Measurements from ENCODE around the gene RGS1.

The RGS1 gene

GRCh38 chr1:192589813-192590212, 14.2 kb downstream of the RGS1 start:
- no peak overlapping the region for H3K4me3 ChIP-seq (ENCODE audit: low read depth in 1 of 2, low read length in 2 of 2)
- peaks cover 0 to 3% of the 10 kb centered on the region in 2 donors for H3K4me1 ChIP-seq (ENCODE audit: control insufficient read depth in 1 of 2, insufficient read depth in 2 of 2, low read length in 2 of 2)
- H3K36me3 ChIP-seq (ENCODE audit: control insufficient read depth in 1 of 2, insufficient read depth in 2 of 2, low read length in 2 of 2): no peaks in the 10 kb centered on the region
- no peaks in the 10 kb centered on the region for H3K9me3 ChIP-seq (ENCODE audit: control insufficient read depth in 1 of 2, low read length in 2 of 2)
- no peaks in the 10 kb centered on the region for H3K27me3 ChIP-seq (ENCODE audit: low read depth, low read length)
- H3K27ac ChIP-seq (ENCODE audit: low read length): peak overlapping the region; percentile 41

- peak overlapping the region; percentile 67 for H3K27ac ChIP-seq (ENCODE audit: low read length)
- no peaks in the 10 kb centered on the region for H3K27me3 ChIP-seq (ENCODE audit: low read depth, low read length)
- H3K4me1 ChIP-seq (ENCODE audit: control insufficient read depth in 1 of 2, insufficient read depth in 2 of 2, low read length in 2 of 2): no peaks in the 10 kb centered on the region
- no peak overlapping the region for H3K4me3 ChIP-seq (ENCODE audit: low read depth in 1 of 2, low read length in 2 of 2)
- no peaks in the 10 kb centered on the region for H3K36me3 ChIP-seq (ENCODE audit: control insufficient read depth in 1 of 2, insufficient read depth in 2 of 2, low read length in 2 of 2)
- no peaks in the 10 kb centered on the region for H3K9me3 ChIP-seq (ENCODE audit: control insufficient read depth in 1 of 2, low read length in 2 of 2)
Measured at GRCh38 chr1:192592517-192592916, 16.9 kb downstream of the RGS1 start.

GRCh38 chr1:192592981-192593708, 17.6 kb downstream of the RGS1 start:
- H3K27me3 ChIP-seq (ENCODE audit: low read depth, low read length): no peaks in the 10 kb centered on the region
- no peaks in the 10 kb centered on the region for H3K36me3 ChIP-seq (ENCODE audit: control insufficient read depth in 1 of 2, insufficient read depth in 2 of 2, low read length in 2 of 2)
- no peaks in the 10 kb centered on the region for H3K9me3 ChIP-seq (ENCODE audit: control insufficient read depth in 1 of 2, low read length in 2 of 2)
- H3K4me3 ChIP-seq (ENCODE audit: low read depth in 1 of 2, low read length in 2 of 2): no peak overlapping the region
- H3K4me1 ChIP-seq (ENCODE audit: control insufficient read depth in 1 of 2, insufficient read depth in 2 of 2, low read length in 2 of 2): no peaks in the 10 kb centered on the region
- H3K27ac ChIP-seq (ENCODE audit: low read length): peak overlapping the region; percentile 67

- no peaks in the 10 kb centered on the region for H3K27me3 ChIP-seq (ENCODE audit: low read depth, low read length)
- no peaks in the 10 kb centered on the region for H3K9me3 ChIP-seq (ENCODE audit: control insufficient read depth in 1 of 2, low read length in 2 of 2)
- H3K36me3 ChIP-seq (ENCODE audit: control insufficient read depth in 1 of 2, insufficient read depth in 2 of 2, low read length in 2 of 2): no peaks in the 10 kb centered on the region
- H3K4me1 ChIP-seq (ENCODE audit: control insufficient read depth in 1 of 2, insufficient read depth in 2 of 2, low read length in 2 of 2): no peaks in the 10 kb centered on the region
- no peak overlapping the region for H3K4me3 ChIP-seq (ENCODE audit: low read depth in 1 of 2, low read length in 2 of 2)
- H3K27ac ChIP-seq (ENCODE audit: low read length): no peak overlapping the region
Measured at GRCh38 chr1:192595299-192595698, 19.7 kb downstream of the RGS1 start.

GRCh38 chr1:192598589-192598988, 23.0 kb downstream of the RGS1 start:
- Histone ChIP-seq H3K36me3 (ENCODE audit: control insufficient read depth in 1 of 2, insufficient read depth in 2 of 2, low read length in 2 of 2) (no peaks in the 10 kb centered on the region), H3K4me3 (ENCODE audit: low read depth in 1 of 2, low read length in 2 of 2) (no peak overlapping the region), H3K4me1 (ENCODE audit: control insufficient read depth in 1 of 2, insufficient read depth in 2 of 2, low read length in 2 of 2) (peaks cover 0 to 5% of the 10 kb centered on the region in 2 donors), H3K9me3 (ENCODE audit: control insufficient read depth in 1 of 2, low read length in 2 of 2) (no peaks in the 10 kb centered on the region), H3K27ac (ENCODE audit: low read length) (no peak overlapping the region), H3K27me3 (ENCODE audit: low read depth, low read length) (no peaks in the 10 kb centered on the region)

- H3K9me3 ChIP-seq (ENCODE audit: control insufficient read depth in 1 of 2, low read length in 2 of 2): no peaks in the 10 kb centered on the region
- no peaks in the 10 kb centered on the region for H3K27me3 ChIP-seq (ENCODE audit: low read depth, low read length)
- H3K36me3 ChIP-seq (ENCODE audit: control insufficient read depth in 1 of 2, insufficient read depth in 2 of 2, low read length in 2 of 2): no peaks in the 10 kb centered on the region
Measured at GRCh38 chr1:192600275-192600674, 24.7 kb downstream of the RGS1 start.

GRCh38 chr1:192601143-192601542, 25.6 kb downstream of the RGS1 start:
- Histone ChIP-seq H3K27ac (ENCODE audit: low read length) (no peak overlapping the region), H3K9me3 (ENCODE audit: control insufficient read depth in 1 of 2, low read length in 2 of 2) (no peaks in the 10 kb centered on the region), H3K27me3 (ENCODE audit: low read depth, low read length) (no peaks in the 10 kb centered on the region), H3K36me3 (ENCODE audit: control insufficient read depth in 1 of 2, insufficient read depth in 2 of 2, low read length in 2 of 2) (no peaks in the 10 kb centered on the region), H3K4me3 (ENCODE audit: low read depth in 1 of 2, low read length in 2 of 2) (no peak overlapping the region), H3K4me1 (ENCODE audit: control insufficient read depth in 1 of 2, insufficient read depth in 2 of 2, low read length in 2 of 2) (peaks cover 0 to 8% of the 10 kb centered on the region in 2 donors)

More at GRCh38 chr1:192600275-192600674, 24.7 kb downstream of the RGS1 start:
- Histone ChIP-seq H3K27ac (ENCODE audit: low read length) (no peak overlapping the region), H3K4me3 (ENCODE audit: low read depth in 1 of 2, low read length in 2 of 2) (no peak overlapping the region), H3K4me1 (ENCODE audit: control insufficient read depth in 1 of 2, insufficient read depth in 2 of 2, low read length in 2 of 2) (peaks cover 0 to 8% of the 10 kb centered on the region in 2 donors)

- no peaks in the 10 kb centered on the region for H3K27me3 ChIP-seq (ENCODE audit: low read depth, low read length)
- H3K9me3 ChIP-seq (ENCODE audit: control insufficient read depth in 1 of 2, low read length in 2 of 2): no peaks in the 10 kb centered on the region
Measured at GRCh38 chr1:192601567-192601966, 26.0 kb downstream of the RGS1 start.

GRCh38 chr1:192602757-192603156, 27.2 kb downstream of the RGS1 start:
- peaks cover 0 to 8% of the 10 kb centered on the region in 2 donors for H3K4me1 ChIP-seq (ENCODE audit: control insufficient read depth in 1 of 2, insufficient read depth in 2 of 2, low read length in 2 of 2)
- H3K36me3 ChIP-seq (ENCODE audit: control insufficient read depth in 1 of 2, insufficient read depth in 2 of 2, low read length in 2 of 2): no peaks in the 10 kb centered on the region
- no peak overlapping the region for H3K27ac ChIP-seq (ENCODE audit: low read length)
- H3K27me3 ChIP-seq (ENCODE audit: low read depth, low read length): no peaks in the 10 kb centered on the region
- no peak overlapping the region for H3K4me3 ChIP-seq (ENCODE audit: low read depth in 1 of 2, low read length in 2 of 2)
- no peaks in the 10 kb centered on the region for H3K9me3 ChIP-seq (ENCODE audit: control insufficient read depth in 1 of 2, low read length in 2 of 2)

More at GRCh38 chr1:192601567-192601966, 26.0 kb downstream of the RGS1 start:
- Histone ChIP-seq H3K4me1 (ENCODE audit: control insufficient read depth in 1 of 2, insufficient read depth in 2 of 2, low read length in 2 of 2) (peaks cover 0 to 8% of the 10 kb centered on the region in 2 donors), H3K4me3 (ENCODE audit: low read depth in 1 of 2, low read length in 2 of 2) (no peak overlapping the region), H3K36me3 (ENCODE audit: control insufficient read depth in 1 of 2, insufficient read depth in 2 of 2, low read length in 2 of 2) (no peaks in the 10 kb centered on the region), H3K27ac (ENCODE audit: low read length) (no peak overlapping the region)

- Histone ChIP-seq H3K4me3 (ENCODE audit: low read depth in 1 of 2, low read length in 2 of 2) (no peak overlapping the region), H3K9me3 (ENCODE audit: control insufficient read depth in 1 of 2, low read length in 2 of 2) (no peaks in the 10 kb centered on the region), H3K36me3 (ENCODE audit: control insufficient read depth in 1 of 2, insufficient read depth in 2 of 2, low read length in 2 of 2) (no peaks in the 10 kb centered on the region), H3K4me1 (ENCODE audit: control insufficient read depth in 1 of 2, insufficient read depth in 2 of 2, low read length in 2 of 2) (peaks cover 0 to 8% of the 10 kb centered on the region in 2 donors), H3K27me3 (ENCODE audit: low read depth, low read length) (no peaks in the 10 kb centered on the region), H3K27ac (ENCODE audit: low read length) (no peak overlapping the region)
Measured at GRCh38 chr1:192603218-192603787, 27.7 kb downstream of the RGS1 start.

GRCh38 chr1:192604979-192605620, 29.5 kb downstream of the RGS1 start:
- Histone ChIP-seq H3K9me3 (ENCODE audit: control insufficient read depth in 1 of 2, low read length in 2 of 2) (no peaks in the 10 kb centered on the region), H3K36me3 (ENCODE audit: control insufficient read depth in 1 of 2, insufficient read depth in 2 of 2, low read length in 2 of 2) (no peaks in the 10 kb centered on the region)

More at GRCh38 chr1:192604979-192605620, 29.5 kb downstream of the RGS1 start:
- no peaks in the 10 kb centered on the region for H3K27me3 ChIP-seq (ENCODE audit: low read depth, low read length)
- peaks cover 0 to 8% of the 10 kb centered on the region in 2 donors for H3K4me1 ChIP-seq (ENCODE audit: control insufficient read depth in 1 of 2, insufficient read depth in 2 of 2, low read length in 2 of 2)
- no peak overlapping the region for H3K27ac ChIP-seq (ENCODE audit: low read length)
- no peak overlapping the region for H3K4me3 ChIP-seq (ENCODE audit: low read depth in 1 of 2, low read length in 2 of 2)

Measured in muscle layer of duodenum (tissue), 2 donors.